Heart left ventricle (tissue), 16 donors: ENCODE results near the gene ARHGEF17. TPM values are rescaled to one million over a fixed set of nuclear protein-coding genes. Genes with fewer than 3 reads are reported as not detected.

Source experiments
- ATAC-seq, 4 donors: fragments of 200-7000 bp; cut with Tn5 transposase; one replicate each; pipeline ENCODE4 v1.9.1; 2020 to 2022; ENCODE audit warnings: moderate library complexity in 4 of 4, mild to moderate bottlenecking in 3 of 4, moderate number of reproducible peaks in 1 of 4
- DNase-seq, 5 donors: peaks; one replicate each; pipeline ENCODE4 v3.0.0-alpha.2; 2020
- H3K27ac ChIP-seq, 12 donors: fragments of 200-600 bp; sonication (generic) in 4 of 12; one replicate each; pipeline versions ENCODE4 v1.5.0 to v1.8.0; 2016 to 2022; ENCODE audit warnings: mild to moderate bottlenecking in 2 of 12
- H3K27me3 ChIP-seq, 9 donors: fragments of 200-600 bp; sonication (generic) in 2 of 9; one replicate each; pipeline versions ENCODE4 v1.5.1 to v1.8.0; 2016 to 2022; ENCODE audit warnings: mild to moderate bottlenecking in 3 of 9
- H3K36me3 ChIP-seq, 9 donors: fragments of 200-600 bp; sonication (generic) in 2 of 9; one replicate each; pipeline versions ENCODE4 v1.5.0 to v1.8.0; 2018 to 2022; ENCODE audit warnings: mild to moderate bottlenecking in 2 of 9
- H3K4me1 ChIP-seq, 12 donors: fragments of 200-600 bp; sonication (generic) in 4 of 12; one replicate each; pipeline versions ENCODE4 v1.5.0 to v1.8.0; 2016 to 2022; ENCODE audit warnings: mild to moderate bottlenecking in 3 of 12
- H3K4me3 ChIP-seq, 12 donors: fragments of 200-600 bp; sonication (generic) in 4 of 12; one replicate each; pipeline versions ENCODE4 v1.5.0 to v1.8.0; 2017 to 2022; ENCODE audit warnings: mild to moderate bottlenecking in 9 of 12, moderate library complexity in 4 of 12
- H3K9me3 ChIP-seq, 12 donors: fragments of 200-600 bp; sonication (generic) in 4 of 12; one replicate each; pipeline versions ENCODE4 v1.5.0 to v1.8.0; 2016 to 2022; ENCODE audit warnings: mild to moderate bottlenecking in 1 of 12
- CTCF ChIP-seq, 12 donors: fragments of 200-600 bp; sonication (generic) in 4 of 12; IDR thresholded peaks; one replicate each; pipeline versions ENCODE4 v1.5.0 to v1.8.0; 2018 to 2022; ENCODE audit warnings: antibody characterized with exemption in 12 of 12, mild to moderate bottlenecking in 5 of 12
- POLR2A ChIP-seq, 2 donors: fragments of 450-650 bp; IDR thresholded peaks; one replicate each; pipeline ENCODE4 v1.6.1; 2017; ENCODE audit warnings: antibody characterized with exemption in 2 of 2, mild to moderate bottlenecking in 2 of 2, moderate library complexity in 2 of 2
- WGBS, 4 donors: extraction: QIAGEN DNeasy Blood & Tissue Kit in 2 of 4; methylation state at CpG; one replicate each; pipeline versions ENCODE4 v1.1.5 to v1.1.7; 2013 to 2018; 5-methylcytosine and 5-hydroxymethylcytosine counted together
- intact Hi-C, 10 donors: fragments of 100-400 bp; cut with DNase I; formaldehyde crosslinking; loops; one replicate each; pipeline versions ENCODE4 v1.11.1 to v1.14.2; 2022
- polyA plus RNA-seq, 2 donors: library from polyadenylated mRNA; stranded (reverse); fragments of 200-250 nt; gene quantifications; one replicate each; pipeline ENCODE4 v1.2.3, GENCODE V29; 2013
- total RNA-seq, 9 donors: library from RNA; depleted of rRNA in 2 of 9; stranded (reverse); fragments of >200 nt in 2 of 9; fragmentation: NEBNext Ultra II Directional in 3 of 9; extraction: Animal tissue kit (Norgen Biotek cat#: 25700) in 3 of 9; gene quantifications; one replicate each; pipeline versions ENCODE4 v1.1.0 to v1.2.4, GENCODE V29; 2016 to 2023
- donor health status: ischemic (EF 13 %, LVEDD 7.1; RV severe dilation, severe dysfunction).
- donor health status: healthy with polysubstance abuse.
- donor health status: DM: no; HTN: yes; CAD: no.
- donor health status: DM: no; HTN: no; CAD: no.
- donor health status: ischemic (EF 25% LVEDD 6.9; RV normal size, moderate dysfunction).
- donor health status: ischemic (EF 25% LVEDD 5.7; RV mildly dilated, moderate dysfunction).
- donor health status: healthy.
- donor health status: DM: yes; HTN: yes; CAD: no.
- donor health status: ischemic (EF 35%, LVEDD 5.7; RV mildly dilated, moderate dysfunction).
- donor health status: nonischemic (EF 11% LVEDD 7.7; RV severe dilation, severe dysfunction).
- donor health status: DM: yes; HTN: yes; CAD: no.
- donor health status: PGD.
- donor health status: ischemic (EF 29% LVEDD 5.4; RV normal size, mild dysfunction).
- donor health status: nonischemic (EF 23%, LVEDD 6.1; RV moderate dilation, normal function).

ARHGEF17 gene
- total and polyA plus RNA-seq, 11 donors, result 27.5 to 83.9 (median 56.5) TPM

GRCh38 chr11:73387594-73388264 is 79.7 kb downstream of the ARHGEF17 start:
- no peak overlapping the region for H3K4me3 ChIP-seq
- peak overlapping the region in 3 of 12 donors; percentile 61 to 96 (median 66) for H3K27ac ChIP-seq
- 79 to 91% (median 90%) methylated on average over 11 to 21 of the region's 21 CpGs for WGBS, 4 donors

GRCh38 chr11:73388265-73389133 is 80.4 kb downstream of the ARHGEF17 start:
- peak in 3 of 4 donors; percentile 43 to 62 (median 48) for ATAC-seq
- Histone ChIP-seq H3K4me3 (no peak overlapping the region), H3K36me3 (peaks cover 0 to 34% (median 0%) of the 10 kb centered on the region in 9 donors), H3K9me3 (no peaks in the 10 kb centered on the region), H3K4me1 (peaks cover 0 to 82% (median 39%) of the 10 kb centered on the region in 12 donors), H3K27me3 (no peaks in the 10 kb centered on the region), H3K27ac (peak overlapping the region in 4 of 12 donors; percentile 22 to 96 (median 58))
- TF ChIP-seq POLR2A (IDR thresholded peaks at IDR 0.05) (no peak), CTCF (IDR thresholded peaks at IDR 0.05) (no peak)
- 52 to 61% (median 57%) methylated on average over 11 to 23 of the region's 23 CpGs for WGBS, 4 donors
- intact Hi-C loops, result loop anchor here in 1 of 10 donors (2.0 kb wide), 1 partner anchor 86 kb away; no protein-coding TSS in a partner anchor
- DNase-seq, result peak; percentile 63 to 86 (median 77)

More at GRCh38 chr11:73387594-73388264, 79.7 kb downstream of the ARHGEF17 start:
- ATAC-seq, result no peak
- H3K9me3 ChIP-seq, result no peaks in the 10 kb centered on the region
- no peaks in the 10 kb centered on the region for H3K27me3 ChIP-seq
- no peak for DNase-seq
- intact Hi-C loops, result loop anchor here in 1 of 10 donors (2.0 kb wide), 1 partner anchor 85 kb away; no protein-coding TSS in a partner anchor
- peaks cover 0 to 28% (median 0%) of the 10 kb centered on the region in 9 donors for H3K36me3 ChIP-seq
- TF ChIP-seq CTCF (IDR thresholded peaks at IDR 0.05) (no peak), POLR2A (IDR thresholded peaks at IDR 0.05) (no peak)
- H3K4me1 ChIP-seq, result peaks cover 5 to 82% (median 44%) of the 10 kb centered on the region in 12 donors

- ATAC-seq, result no peak
- Histone ChIP-seq H3K4me3 (no peak overlapping the region), H3K9me3 (no peaks in the 10 kb centered on the region), H3K4me1 (peaks cover 0 to 76% (median 33%) of the 10 kb centered on the region in 12 donors), H3K27ac (peak overlapping the region in 1 of 12 donors; percentile 96), H3K27me3 (no peaks in the 10 kb centered on the region), H3K36me3 (peaks cover 0 to 41% (median 0%) of the 10 kb centered on the region in 9 donors)
- intact Hi-C loops, result loop anchor here in 1 of 10 donors (2.0 kb wide), 1 partner anchor 86 kb away; no protein-coding TSS in a partner anchor
- TF ChIP-seq CTCF (IDR thresholded peaks at IDR 0.05), result no peak
- no peak for TF ChIP-seq POLR2A (IDR thresholded peaks at IDR 0.05)
- DNase-seq, result peak in 1 of 5 donors; percentile 48
- 73 to 93% (median 86%) methylated on average over 3 to 6 of the region's 6 CpGs for WGBS, 4 donors
Measured at GRCh38 chr11:73389134-73389525, 81.1 kb downstream of the ARHGEF17 start.
